Stimulated activated naive CD4-positive, alpha-beta T cell (primary cell): Measurements from ENCODE around the gene GTF2IRD2.
"Not testable (repeated sequence)": the region's sequence is repeated elsewhere in the genome, so short reads cannot be mapped to it uniquely, and the experiment has no call there.

Source experiments
- DNase-seq, 6 experiments: peaks; one replicate each; lab custom pipeline; 2025; lab: John Stamatoyannopoulos, UW

Gene GTF2IRD2

GRCh38 chr7:74850833-74851721 is at the start of gene GTF2IRD2:
Gene GTF2IRD2, minus strand, starts transcription at chr7:74851605. Its CDS starts 15,227 bp downstream, at chr7:74836378.
- peak in 2 of 6 experiments; percentile 58 to 73 for DNase-seq

- DNase-seq: peak; percentile 59 to 89 (median 78)
Measured at GRCh38 chr7:74890158-74891123, 39.0 kb upstream of the GTF2IRD2 start.

GRCh38 chr7:74889518-74890129 is 38.2 kb upstream of the GTF2IRD2 start:
- not testable (repeated sequence) for DNase-seq

GRCh38 chr7:74885295-74885694 is 33.9 kb upstream of the GTF2IRD2 start:
- not testable (repeated sequence) for DNase-seq

GRCh38 chr7:74882110-74882509 is 30.7 kb upstream of the GTF2IRD2 start:
- DNase-seq: not testable (repeated sequence)

- DNase-seq: not testable (repeated sequence)
Measured at GRCh38 chr7:74874748-74875512, 23.5 kb upstream of the GTF2IRD2 start.

- DNase-seq: not testable (repeated sequence)
Measured at GRCh38 chr7:74874104-74874747, 22.8 kb upstream of the GTF2IRD2 start.

GRCh38 chr7:74872542-74872941 is 21.1 kb upstream of the GTF2IRD2 start:
- not testable (repeated sequence) for DNase-seq

- DNase-seq: not testable (repeated sequence)
Measured at GRCh38 chr7:74865777-74866176, 14.4 kb upstream of the GTF2IRD2 start.

- not testable (repeated sequence) for DNase-seq
Measured at GRCh38 chr7:74849853-74850252, 1.6 kb downstream of the GTF2IRD2 start.

- DNase-seq: not testable (repeated sequence)
Measured at GRCh38 chr7:74830411-74830810, 21.0 kb downstream of the GTF2IRD2 start.

- DNase-seq: not testable (repeated sequence)
Measured at GRCh38 chr7:74829959-74830358, 21.4 kb downstream of the GTF2IRD2 start.

GRCh38 chr7:74821259-74821658 is 30.1 kb downstream of the GTF2IRD2 start:
- not testable (repeated sequence) for DNase-seq

- DNase-seq: not testable (repeated sequence)
Measured at GRCh38 chr7:74820146-74820805, 31.1 kb downstream of the GTF2IRD2 start.

- DNase-seq: not testable (repeated sequence)
Measured at GRCh38 chr7:74815882-74816281, 35.5 kb downstream of the GTF2IRD2 start.

- not testable (repeated sequence) for DNase-seq
Measured at GRCh38 chr7:74798644-74799043, 52.8 kb downstream of the GTF2IRD2 start.

- DNase-seq: not testable (repeated sequence)
Measured at GRCh38 chr7:74797848-74798622, 53.4 kb downstream of the GTF2IRD2 start.

GRCh38 chr7:74789200-74789736 is 62.1 kb downstream of the GTF2IRD2 start:
- DNase-seq: not testable (repeated sequence)
